SK-N-SH (cell line): ENCODE results near the gene CTSE.

Source experiments
- CTCF ChIP-seq: fragments of 200-600 bp; sonication (generic); IDR thresholded peaks from 2 replicates; pipeline ENCODE4 v1.6.1; 2017; ENCODE audit warnings: antibody characterized with exemption, mild to moderate bottlenecking, moderate library complexity
- EZH2phosphoT487 ChIP-seq: fragments of 200-600 bp; sonication (generic); IDR thresholded peaks from 2 replicates; pipeline ENCODE4 v1.6.1; 2017; ENCODE audit warnings: low read depth, mixed run types, mild to moderate bottlenecking, antibody characterized with exemption, moderate library complexity, borderline replicate concordance
- MXI1 ChIP-seq: IDR thresholded peaks from 2 replicates; pipeline ENCODE4 v1.6.1; 2012; ENCODE audit warnings: mild to moderate bottlenecking, low read depth, low read length, improper control_type of control experiment
- PBX3 ChIP-seq: IDR thresholded peaks from 2 replicates; pipeline ENCODE4; 2012
- POLR2AphosphoS5 ChIP-seq: IDR thresholded peaks from 2 replicates; pipeline ENCODE4 v1.6.1; 2012; ENCODE audit warnings: low read depth, low read length
- RAD21 ChIP-seq: IDR thresholded peaks from 2 replicates; pipeline ENCODE4 v1.6.1; 2012; ENCODE audit warnings: mild to moderate bottlenecking, low read length
- RXRA ChIP-seq: IDR thresholded peaks from 2 replicates; pipeline ENCODE4 v1.4.0; 2012; ENCODE audit warnings: low read depth, mild to moderate bottlenecking, borderline replicate concordance
- TCF12 ChIP-seq: IDR thresholded peaks from 2 replicates; pipeline ENCODE4 v1.4.0; 2012
- USF1 ChIP-seq: IDR thresholded peaks from 2 replicates; pipeline ENCODE4 v1.4.0; 2012; ENCODE audit warnings: low read depth, borderline replicate concordance
- USF2 ChIP-seq: fragments of 150-350 bp; IDR thresholded peaks from 2 replicates; pipeline ENCODE4 v1.6.1; 2017; ENCODE audit warnings: antibody characterized with exemption, low read length, low read depth, borderline replicate concordance
- ZBTB33 ChIP-seq: IDR thresholded peaks from 2 replicates; pipeline ENCODE4 v1.4.0; 2012; ENCODE audit warnings: low read depth, borderline replicate concordance

GRCh38 chr1:205961991-205962820 is 61.5 kb downstream of the CTSE start:
- TF ChIP-seq EZH2phosphoT487 (no peak), CTCF (no peak), USF1 (no peak), POLR2AphosphoS5 (no peak), RXRA (no peak), MXI1 (no peak), USF2 (no peak), TCF12 (no peak), RAD21 (no peak), ZBTB33 (no peak), PBX3 (no peak)
